ENCODE results near the gene USP15. TPM values are rescaled to one million over a fixed set of nuclear protein-coding genes. Genes with fewer than 3 reads are reported as not detected.

The USP15 gene
- total RNA-seq, 1 experiment from 2014 or later = 35.3 TPM

DNA sequence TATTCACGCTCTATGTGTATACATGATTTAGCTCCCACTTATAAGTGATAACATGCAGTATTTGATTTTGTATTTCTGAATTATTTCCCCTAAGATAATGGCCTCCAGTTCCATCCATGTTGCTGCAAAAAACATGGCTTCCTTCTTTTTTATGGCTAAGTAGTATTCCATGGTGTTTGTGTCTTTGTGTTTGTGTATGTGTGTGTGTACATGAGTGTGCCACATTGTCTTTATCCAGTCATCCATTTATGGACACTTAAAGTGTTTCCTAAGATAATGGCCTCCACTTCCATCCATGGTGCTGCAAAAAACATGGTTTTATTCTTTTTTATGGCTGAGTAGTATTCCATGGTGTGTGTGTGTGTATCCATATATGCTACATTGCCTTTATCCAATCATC is 25.1 kb downstream of the USP15 start:
- Histone ChIP-seq H2AFZ (ENCODE audit: low read length) (no peak overlapping the region), H3K79me2 (ENCODE audit: insufficient read depth, low read length) (peaks cover 5% of the 10 kb centered on the region; the same call in 1 of the 2 replicates), H2BK120ac (ENCODE audit: low read depth, low read length, poor library complexity, severe bottlenecking) (no peak overlapping the region), H3K56ac (ENCODE audit: insufficient read length, low read depth, low read length) (no peak overlapping the region), H4K8ac (replicated peaks; ENCODE audit: insufficient read length, low read depth, low read length) (no peak overlapping the region), H3K23ac (ENCODE audit: insufficient read length, low read depth, low read length) (no peak overlapping the region), H3K14ac (ENCODE audit: insufficient read depth, low read length) (no peak overlapping the region), H3K4me2 (ENCODE audit: insufficient read depth, insufficient read length, low read length) (no peak overlapping the region), H3T11ph (ENCODE audit: low read length) (no peak overlapping the region), H3K4ac (ENCODE audit: low read depth, low read length) (no peak overlapping the region), H3K27ac (ENCODE audit: insufficient read length, low read depth, low read length) (no peak overlapping the region), H3K9me3 (ENCODE audit: control insufficient read depth, low read depth, low read length) (no peaks in the 10 kb centered on the region), H3K27me3 (ENCODE audit: insufficient read depth, low read length) (no peaks in the 10 kb centered on the region), H4K20me1 (ENCODE audit: control insufficient read depth, insufficient read depth, insufficient read length) (no peaks in the 10 kb centered on the region), H3K4me1 (ENCODE audit: insufficient read depth, low read length) (no peaks in the 10 kb centered on the region), H4K91ac (ENCODE audit: insufficient read length, low read depth, low read length) (no peak overlapping the region), H2BK15ac (ENCODE audit: low read depth, low read length) (no peak overlapping the region), H4K5ac (ENCODE audit: insufficient read length, low read depth, low read length) (no peak overlapping the region), H2AK5ac (ENCODE audit: insufficient read length, low read length) (no peak overlapping the region), H2BK12ac (ENCODE audit: insufficient read length, low read depth, low read length) (no peak overlapping the region), H3K18ac (ENCODE audit: insufficient read length, low read depth, low read length) (no peak overlapping the region), H3K79me1 (ENCODE audit: insufficient read depth, low read depth, low read length, poor library complexity, severe bottlenecking) (peaks cover 3% of the 10 kb centered on the region), H3K23me2 (ENCODE audit: insufficient read length, low read depth, low read length, poor library complexity, severe bottlenecking) (no peaks in the 10 kb centered on the region), H3K9ac (ENCODE audit: extremely low read depth, insufficient read length, low read length) (no peak overlapping the region), H2BK20ac (ENCODE audit: low read depth, low read length, poor library complexity, severe bottlenecking) (no peak overlapping the region), H2BK5ac (ENCODE audit: insufficient read length, low read length) (no peak overlapping the region)
- peaks cover 0 to 4% of the 10 kb centered on the region in 2 experiments; a peak in 1 of 5 replicates for H3K9me3 Mint-ChIP-seq
- no peak for DNase-seq
- WGBS (ENCODE audit: extremely low coverage, insufficient read length, low lambda C conversion rate) = no CpG with 5 or more reads among the region's 1 CpG
- H3K27ac Mint-ChIP-seq = no peak overlapping the region
- peaks cover 0 to 3% (median 0%) of the 10 kb centered on the region in 3 experiments; a peak in 3 of 7 replicates for H3K36me3 Mint-ChIP-seq (ENCODE audit: insufficient read depth in 1 of 3, low read depth in 3 of 3)
- H3K27me3 Mint-ChIP-seq (ENCODE audit: low read depth) = no peaks in the 10 kb centered on the region
- peaks cover 0 to 14% of the 10 kb centered on the region in 2 experiments; a peak in 3 of 4 replicates for H3K4me1 Mint-ChIP-seq
- H3K4me3 Mint-ChIP-seq = no peak overlapping the region
- TF ChIP-seq, protein P1, sequence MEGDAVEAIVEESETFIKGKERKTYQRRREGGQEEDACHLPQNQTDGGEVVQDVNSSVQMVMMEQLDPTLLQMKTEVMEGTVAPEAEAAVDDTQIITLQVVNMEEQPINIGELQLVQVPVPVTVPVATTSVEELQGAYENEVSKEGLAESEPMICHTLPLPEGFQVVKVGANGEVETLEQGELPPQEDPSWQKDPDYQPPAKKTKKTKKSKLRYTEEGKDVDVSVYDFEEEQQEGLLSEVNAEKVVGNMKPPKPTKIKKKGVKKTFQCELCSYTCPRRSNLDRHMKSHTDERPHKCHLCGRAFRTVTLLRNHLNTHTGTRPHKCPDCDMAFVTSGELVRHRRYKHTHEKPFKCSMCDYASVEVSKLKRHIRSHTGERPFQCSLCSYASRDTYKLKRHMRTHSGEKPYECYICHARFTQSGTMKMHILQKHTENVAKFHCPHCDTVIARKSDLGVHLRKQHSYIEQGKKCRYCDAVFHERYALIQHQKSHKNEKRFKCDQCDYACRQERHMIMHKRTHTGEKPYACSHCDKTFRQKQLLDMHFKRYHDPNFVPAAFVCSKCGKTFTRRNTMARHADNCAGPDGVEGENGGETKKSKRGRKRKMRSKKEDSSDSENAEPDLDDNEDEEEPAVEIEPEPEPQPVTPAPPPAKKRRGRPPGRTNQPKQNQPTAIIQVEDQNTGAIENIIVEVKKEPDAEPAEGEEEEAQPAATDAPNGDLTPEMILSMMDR (conservative IDR thresholded peaks at IDR 0.05) = no peak
